Fibroblast of pulmonary artery (primary cell): ENCODE measurements around the gene LRRC8B.
A peak's percentile ranks its signal among the peaks of the same experiment; 100 is the strongest.

Experiments
- DNase-seq: peaks from one replicate; pipeline ENCODE4 v3.0.0-alpha.2; 2010; ENCODE audit warnings: low read depth
- H3K4me3 ChIP-seq: replicated peaks from 2 replicates; pipeline ENCODE4 v1.5.1; 2011; ENCODE audit warnings: low read depth, mild to moderate bottlenecking, control low read depth, low read length, moderate library complexity
- TF ChIP-seq, protein P1 (sequence below): IDR thresholded peaks from 2 replicates; pipeline ENCODE4 v1.5.1; 2011; ENCODE audit warnings: mild to moderate bottlenecking, control low read depth, low read length, inconsistent platforms; ENCODE audit errors: missing control alignments

LRRC8B gene

DNA sequence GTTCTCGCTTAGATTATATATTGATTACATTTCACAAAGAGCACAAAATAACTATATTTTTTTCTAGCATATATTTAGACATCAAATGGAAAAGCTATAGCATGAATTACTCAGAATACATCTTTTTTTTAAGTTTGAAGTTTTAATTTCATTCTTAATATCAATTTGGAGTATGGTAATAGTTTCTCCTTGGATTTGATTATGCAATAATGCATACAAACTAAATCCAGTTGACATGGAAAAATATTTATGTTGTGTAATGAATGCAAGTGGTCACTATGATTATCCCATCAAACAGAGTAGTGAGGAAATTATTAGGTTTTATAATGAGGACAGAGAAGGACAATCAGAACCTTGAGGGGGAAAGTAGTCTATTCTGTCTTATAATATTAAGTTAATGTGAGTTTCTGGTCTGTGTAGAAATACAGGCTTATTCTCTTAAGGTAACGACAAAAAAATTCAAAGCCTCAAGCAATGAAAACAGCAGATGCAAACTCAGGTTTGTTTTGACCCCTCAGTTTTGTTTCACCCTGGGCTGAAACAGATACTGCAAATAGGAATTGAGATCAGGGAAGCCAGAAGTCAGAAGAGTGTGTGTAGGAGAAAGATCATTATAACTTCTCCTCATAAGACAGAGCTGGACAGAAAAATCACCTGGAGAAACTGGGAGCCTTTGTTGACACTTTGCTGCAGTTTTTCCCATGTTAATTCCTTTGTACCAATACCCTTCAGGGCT is 23.7 kb downstream of the LRRC8B start:
- no peak overlapping the region for H3K4me3 ChIP-seq
- TF ChIP-seq, protein P1, sequence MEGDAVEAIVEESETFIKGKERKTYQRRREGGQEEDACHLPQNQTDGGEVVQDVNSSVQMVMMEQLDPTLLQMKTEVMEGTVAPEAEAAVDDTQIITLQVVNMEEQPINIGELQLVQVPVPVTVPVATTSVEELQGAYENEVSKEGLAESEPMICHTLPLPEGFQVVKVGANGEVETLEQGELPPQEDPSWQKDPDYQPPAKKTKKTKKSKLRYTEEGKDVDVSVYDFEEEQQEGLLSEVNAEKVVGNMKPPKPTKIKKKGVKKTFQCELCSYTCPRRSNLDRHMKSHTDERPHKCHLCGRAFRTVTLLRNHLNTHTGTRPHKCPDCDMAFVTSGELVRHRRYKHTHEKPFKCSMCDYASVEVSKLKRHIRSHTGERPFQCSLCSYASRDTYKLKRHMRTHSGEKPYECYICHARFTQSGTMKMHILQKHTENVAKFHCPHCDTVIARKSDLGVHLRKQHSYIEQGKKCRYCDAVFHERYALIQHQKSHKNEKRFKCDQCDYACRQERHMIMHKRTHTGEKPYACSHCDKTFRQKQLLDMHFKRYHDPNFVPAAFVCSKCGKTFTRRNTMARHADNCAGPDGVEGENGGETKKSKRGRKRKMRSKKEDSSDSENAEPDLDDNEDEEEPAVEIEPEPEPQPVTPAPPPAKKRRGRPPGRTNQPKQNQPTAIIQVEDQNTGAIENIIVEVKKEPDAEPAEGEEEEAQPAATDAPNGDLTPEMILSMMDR = no peak
- DNase-seq = peak; percentile 38

DNA sequence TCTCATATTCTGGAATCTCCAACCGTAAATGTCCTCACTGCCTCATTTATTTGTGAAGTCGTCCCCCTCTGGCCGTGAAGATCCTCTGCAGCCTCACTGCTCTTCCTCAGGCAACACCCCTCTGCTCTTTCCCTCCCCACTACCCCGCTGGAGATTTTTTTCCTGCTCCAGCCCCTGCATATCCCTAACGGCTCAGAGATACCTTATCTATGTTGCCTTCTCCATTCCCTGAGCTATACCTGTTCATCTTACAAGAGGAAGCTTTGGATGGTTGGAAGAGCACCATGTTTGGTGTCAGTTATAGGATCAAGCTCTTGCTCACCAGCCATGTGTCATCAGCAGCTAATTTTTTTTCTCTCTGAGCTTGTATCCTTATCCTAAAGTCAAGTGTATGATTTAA is 26.4 kb downstream of the LRRC8B start:
- TF ChIP-seq, protein P1 = no peak
- H3K4me3 ChIP-seq = no peak overlapping the region
- DNase-seq = no peak

DNA sequence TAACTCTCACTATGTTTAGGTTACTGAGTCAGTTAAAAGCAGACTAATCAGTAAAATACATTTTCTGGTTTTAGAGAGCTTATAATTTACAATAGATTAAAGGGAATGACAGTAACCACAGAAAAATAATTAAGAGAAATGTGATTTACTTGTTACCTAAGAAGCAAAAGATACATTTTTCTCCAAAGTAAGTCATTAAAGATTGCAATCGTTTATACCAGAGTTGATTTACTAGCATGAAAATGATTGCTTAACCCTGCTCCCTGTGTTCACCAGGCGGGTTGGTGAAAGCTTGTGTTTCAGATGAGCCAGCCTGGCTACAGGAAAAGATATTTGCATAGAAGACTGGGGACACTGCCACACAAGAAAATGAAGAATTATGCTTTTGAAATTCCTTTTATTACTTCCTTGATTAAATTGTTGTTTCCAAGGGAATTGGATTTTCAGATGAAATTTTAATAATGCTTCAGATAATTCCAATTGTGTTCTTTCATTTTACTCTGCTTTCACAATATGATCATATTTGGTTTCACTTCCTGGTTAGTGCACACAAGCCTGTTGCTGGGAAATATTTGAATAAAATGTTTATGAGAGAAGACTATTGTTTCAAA is 27.9 kb downstream of the LRRC8B start:
- DNase-seq = peak; percentile 52
- no peak overlapping the region for H3K4me3 ChIP-seq
- TF ChIP-seq, protein P1 = no peak

DNA sequence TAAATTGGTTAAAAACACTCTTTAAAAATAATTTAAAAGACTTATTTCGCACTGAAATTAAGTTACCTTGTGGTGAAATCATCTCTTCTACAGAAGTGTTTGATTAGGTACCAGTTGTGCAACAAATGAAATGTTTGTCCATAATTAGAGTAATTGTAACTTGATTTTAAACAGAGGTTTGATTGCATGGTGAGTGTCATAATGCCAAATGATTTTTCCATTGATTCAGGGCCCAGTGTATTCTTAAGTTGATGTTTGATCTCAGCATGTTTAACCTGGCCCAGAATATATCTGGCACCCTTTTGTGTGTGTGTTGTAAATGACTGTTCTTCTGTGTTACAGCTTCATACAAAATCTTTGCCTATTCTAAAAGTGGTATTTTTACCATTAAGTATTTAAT is 28.5 kb downstream of the LRRC8B start:
- TF ChIP-seq, protein P1 = no peak
- DNase-seq = no peak
- H3K4me3 ChIP-seq = no peak overlapping the region

DNA sequence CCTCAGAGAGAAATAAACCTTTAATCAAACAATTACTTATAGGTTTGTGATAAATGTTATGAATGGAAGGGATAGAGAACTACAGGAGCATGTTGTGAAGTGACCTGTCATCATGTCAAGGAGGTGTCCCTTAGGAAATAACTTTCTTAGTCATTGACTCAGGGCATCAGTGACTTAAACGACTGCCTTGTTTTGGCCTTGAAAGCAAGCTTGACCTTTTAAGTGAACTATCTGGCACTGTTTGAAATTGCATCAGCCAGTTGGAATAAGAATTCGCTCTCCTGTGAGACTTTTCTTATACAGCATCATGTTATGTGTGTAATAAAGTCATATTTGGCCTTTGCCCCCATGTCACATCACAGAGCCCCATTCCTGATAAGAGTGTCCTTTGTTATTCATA is 30.9 kb downstream of the LRRC8B start:
- TF ChIP-seq, protein P1 = no peak
- no peak for DNase-seq
- H3K4me3 ChIP-seq = no peak overlapping the region

DNA sequence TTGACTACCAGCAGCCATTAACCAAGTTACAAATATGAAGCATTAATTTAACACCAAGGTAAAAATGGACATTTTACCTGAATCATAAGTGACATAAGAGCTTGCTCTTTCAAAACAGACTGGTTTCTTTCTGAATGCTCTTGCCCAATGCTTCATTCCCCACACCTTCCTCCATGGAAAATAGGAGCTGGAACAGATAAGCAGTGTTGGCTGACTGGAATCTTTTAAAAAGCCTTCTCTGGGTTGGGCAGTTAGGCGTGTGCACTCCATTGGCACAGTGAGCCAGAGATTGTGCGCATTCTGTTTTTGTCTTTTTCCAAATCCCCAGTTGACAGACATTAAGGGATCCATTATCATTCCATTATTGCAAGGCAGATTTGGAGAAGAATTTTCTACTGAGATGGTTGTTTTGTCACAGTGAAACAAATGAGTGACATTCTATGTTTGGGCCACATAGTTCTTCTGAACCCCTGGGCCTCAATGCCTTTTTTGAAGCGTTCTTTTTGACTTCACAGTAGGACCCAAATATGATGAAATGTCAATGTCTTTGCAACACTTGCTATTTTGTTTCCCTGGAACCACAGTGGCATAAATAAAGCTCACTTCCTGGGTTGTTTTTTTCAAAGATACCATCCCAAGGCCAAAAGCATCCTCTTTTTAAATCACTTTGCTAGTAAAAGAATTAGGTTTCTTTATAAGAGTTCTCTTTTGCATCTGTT is 32.3 kb downstream of the LRRC8B start:
- no peak overlapping the region for H3K4me3 ChIP-seq
- peak; percentile 47 for DNase-seq
- TF ChIP-seq, protein P1 = no peak
